Measurements from ENCODE around the gene ZNF436. TPM values are rescaled to one million over a fixed set of nuclear protein-coding genes. Genes with fewer than 3 reads are reported as not detected.

ZNF436 gene
- total RNA-seq, 1 experiment from 2014 or later, result 14.8 TPM

- ChIA-PET CTCF (no interaction called here), POLR2A (ENCODE audit: low non-redundant PET) (no interaction called here)
- no peak for DNase-seq (ENCODE audit: low spot score)
- Histone ChIP-seq H3K9me3 (ENCODE audit: low read depth, low read length, poor library complexity, severe bottlenecking) (no peaks in the 10 kb centered on the region), H3K4me3 (ENCODE audit: low read depth, low read length, poor library complexity, severe bottlenecking) (no peak overlapping the region), H3K36me3 (ENCODE audit: insufficient read depth, low read length, poor library complexity, severe bottlenecking) (peaks cover 98% of the 10 kb centered on the region), H3K27ac (ENCODE audit: low read depth, low read length, poor library complexity, severe bottlenecking) (no peak overlapping the region), H3K27me3 (replicated peaks; ENCODE audit: insufficient read depth, low read depth, low read length, poor library complexity) (no peaks in the 10 kb centered on the region), H3K4me1 (ENCODE audit: insufficient read depth, low read length, poor library complexity, severe bottlenecking) (no peaks in the 10 kb centered on the region)
- TF ChIP-seq EZH2 (IDR thresholded peaks at IDR 0.05; ENCODE audit: borderline replicate concordance, low read depth, low read length, poor library complexity, severe bottlenecking) (no peak), CTCF (conservative IDR thresholded peaks at IDR 0.05; ENCODE audit: low read depth, low read length) (no peak)
- intact Hi-C loops (cut with micrococcal nuclease; ENCODE audit: unreplicated experiment), result no loop called here
- BruUV-seq (replicated peaks), result no TSS peak
Measured at GRCh38 chr1:23331713-23332112, 37.9 kb downstream of the ZNF436 start.

DNA sequence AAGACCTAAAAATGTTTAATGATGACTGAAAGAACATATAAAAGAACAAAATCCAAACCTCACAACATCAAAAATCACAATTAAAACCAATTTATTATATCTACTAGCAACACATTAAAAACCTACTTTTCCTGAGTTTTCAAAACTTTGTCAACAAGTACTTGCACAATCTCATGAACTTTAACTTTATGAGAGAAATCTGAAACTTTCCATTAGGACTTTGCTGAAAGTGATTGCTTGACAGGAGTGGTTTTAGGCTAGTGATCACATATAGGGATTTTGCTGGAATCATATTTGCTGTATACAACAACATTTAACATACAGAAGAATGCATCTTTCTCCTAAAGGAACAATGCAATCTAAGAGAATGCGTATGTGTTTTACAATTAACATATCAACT lies 38.8 kb downstream of the ZNF436 start:
- H3K36me3 ChIP-seq (ENCODE audit: insufficient read depth, low read length, poor library complexity, severe bottlenecking), result peaks cover 99% of the 10 kb centered on the region
- H3K9me3 ChIP-seq (ENCODE audit: low read depth, low read length, poor library complexity, severe bottlenecking), result no peaks in the 10 kb centered on the region
- no peak overlapping the region for H3K27ac ChIP-seq (ENCODE audit: low read depth, low read length, poor library complexity, severe bottlenecking)
- no peak overlapping the region for H3K4me3 ChIP-seq (ENCODE audit: low read depth, low read length, poor library complexity, severe bottlenecking)
- ChIA-PET CTCF (no interaction called here), POLR2A (ENCODE audit: low non-redundant PET) (no interaction called here)
- no peaks in the 10 kb centered on the region for H3K27me3 ChIP-seq (replicated peaks; ENCODE audit: insufficient read depth, low read depth, low read length, poor library complexity)
- intact Hi-C loops (cut with micrococcal nuclease; ENCODE audit: unreplicated experiment), result no loop called here
- H3K4me1 ChIP-seq (ENCODE audit: insufficient read depth, low read length, poor library complexity, severe bottlenecking), result no peaks in the 10 kb centered on the region
- DNase-seq (ENCODE audit: low spot score), result no peak
- no TSS peak for BruUV-seq (replicated peaks)
- TF ChIP-seq CTCF (conservative IDR thresholded peaks at IDR 0.05; ENCODE audit: low read depth, low read length) (no peak), EZH2 (IDR thresholded peaks at IDR 0.05; ENCODE audit: borderline replicate concordance, low read depth, low read length, poor library complexity, severe bottlenecking) (no peak)

DNA sequence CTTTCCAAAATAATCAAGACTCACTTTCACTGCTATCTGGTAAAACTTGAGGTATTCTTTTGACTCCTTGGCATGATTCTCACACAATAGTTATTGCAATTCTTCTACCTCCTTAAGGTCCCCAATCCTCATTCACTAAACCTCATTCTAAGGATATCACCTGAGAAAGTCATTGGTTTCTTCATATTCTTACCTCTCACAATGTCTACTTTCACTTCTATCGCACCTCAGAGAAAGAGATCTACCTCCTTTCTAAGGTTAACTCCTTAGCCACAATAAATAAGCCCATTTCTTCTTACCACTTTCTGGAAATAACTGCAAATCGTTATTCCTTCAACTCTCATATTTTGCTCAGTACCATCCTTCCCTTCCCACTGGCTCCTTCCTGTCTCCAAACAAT lies 44.2 kb downstream of the ZNF436 start:
- H3K36me3 ChIP-seq (ENCODE audit: insufficient read depth, low read length, poor library complexity, severe bottlenecking), result peaks cover 89% of the 10 kb centered on the region
- H3K27me3 ChIP-seq (replicated peaks; ENCODE audit: insufficient read depth, low read depth, low read length, poor library complexity), result no peaks in the 10 kb centered on the region
- ChIA-PET CTCF (interaction anchor here (0.5 kb wide), 1 partner anchor 1049 kb away, joined by 3 read pairs; no protein-coding TSS in a partner anchor), POLR2A (ENCODE audit: low non-redundant PET) (no interaction called here)
- TF ChIP-seq EZH2 (IDR thresholded peaks at IDR 0.05; ENCODE audit: borderline replicate concordance, low read depth, low read length, poor library complexity, severe bottlenecking) (no peak), CTCF (conservative IDR thresholded peaks at IDR 0.05; ENCODE audit: low read depth, low read length) (no peak)
- no peak overlapping the region for H3K4me3 ChIP-seq (ENCODE audit: low read depth, low read length, poor library complexity, severe bottlenecking)
- intact Hi-C loops (cut with micrococcal nuclease; ENCODE audit: unreplicated experiment), result no loop called here
- H3K9me3 ChIP-seq (ENCODE audit: low read depth, low read length, poor library complexity, severe bottlenecking), result no peaks in the 10 kb centered on the region
- BruUV-seq (replicated peaks), result no TSS peak
- no peak overlapping the region for H3K27ac ChIP-seq (ENCODE audit: low read depth, low read length, poor library complexity, severe bottlenecking)
- no peaks in the 10 kb centered on the region for H3K4me1 ChIP-seq (ENCODE audit: insufficient read depth, low read length, poor library complexity, severe bottlenecking)
- no peak for DNase-seq (ENCODE audit: low spot score)

Measured in A673 (cell line).